Endothelial cell of umbilical vein (primary cell): ENCODE measurements around the gene SLC38A2. TPM values are rescaled to one million over a fixed set of nuclear protein-coding genes. Genes with fewer than 3 reads are reported as not detected.
A peak's percentile ranks its signal among the peaks of the same experiment; 100 is the strongest.

ENCODE experiments used
- BruUV-seq: library from RNA; stranded (reverse); fragments of 400-500 nt; replicated peaks from 2 replicates; lab custom pipeline; 2021; lab: Mats Ljungman, UMichigan
- CTCF ChIA-PET: fragments of 300-600, 350-600 bp; sonication (Branson Sonifier 250); formaldehyde crosslinking; loops from one replicate; lab custom pipeline; 2021; ENCODE audit warnings: antibody characterized with exemption, inconsistent platforms; lab: Charles Lee
- POLR2A ChIA-PET: fragments of 300-600, 350-600 bp; sonication (Branson Sonifier 250); formaldehyde crosslinking; loops from one replicate; lab custom pipeline; 2021; ENCODE audit warnings: antibody characterized with exemption, inconsistent platforms; lab: Charles Lee
- DNase-seq: peaks from one replicate; pipeline ENCODE4 v3.0.0-alpha.2; 2011; ENCODE audit warnings: low read depth, low spot score
- FAIRE-seq: peaks from 2 replicates; lab custom pipeline; 2011; peaks lifted over from hg19 to GRCh38; lab: Jason Lieb, UNC
- H2AFZ ChIP-seq: 2 replicates; pipeline ENCODE4 v1.6.0; 2012; ENCODE audit warnings: low read depth, low read length, control low read depth, inconsistent platforms
- H3K27ac ChIP-seq: 2 replicates; pipeline ENCODE4 v1.5.1; 2011; ENCODE audit warnings: low read depth, mild to moderate bottlenecking, control low read depth, low read length, moderate library complexity; ENCODE audit not compliant: insufficient read depth
- H3K27me3 ChIP-seq, 2 experiments: 2 replicates each; pipeline versions ENCODE4 v1.6.0 to v1.6.1; 2011; ENCODE audit warnings: low read length in 2 of 2, mixed read lengths in 1 of 2; ENCODE audit not compliant: control insufficient read depth in 2 of 2, insufficient read depth in 2 of 2
- H3K36me3 ChIP-seq, 2 experiments: 2 replicates in 1 of 2; 3 replicates in 1 of 2; pipeline ENCODE4 v1.5.1; 2011; ENCODE audit warnings: low read length in 2 of 2, mild to moderate bottlenecking in 1 of 2, moderate library complexity in 1 of 2; ENCODE audit not compliant: control insufficient read depth in 2 of 2, insufficient read depth in 2 of 2; ENCODE audit errors: extremely low read depth in 1 of 2
- H3K4me1 ChIP-seq: 3 replicates; pipeline ENCODE4 v1.5.1; 2011; ENCODE audit warnings: mild to moderate bottlenecking, low read length; ENCODE audit not compliant: control insufficient read depth, insufficient read depth; ENCODE audit errors: extremely low read depth
- H3K4me2 ChIP-seq: 2 replicates; pipeline ENCODE4 v1.6.1; 2011; ENCODE audit warnings: low read length, control low read depth, mixed read lengths; ENCODE audit not compliant: insufficient read depth
- H3K4me3 ChIP-seq, 3 experiments: fragments of 200-600 bp in 1 of 3; sonication (generic), shearing (Covaris generic) in 1 of 3; replicated peaks in 1 of 3; 2 replicates each; pipeline ENCODE4 v1.5.1; 2011 to 2016; ENCODE audit warnings: control low read depth in 3 of 3, low read length in 3 of 3, mild to moderate bottlenecking in 2 of 3, inconsistent platforms in 1 of 3, low read depth in 1 of 3, moderate library complexity in 1 of 3; ENCODE audit not compliant: insufficient read depth in 1 of 3
- H3K79me2 ChIP-seq: 2 replicates; pipeline ENCODE4 v1.6.0; 2012; ENCODE audit warnings: low read length, inconsistent platforms; ENCODE audit not compliant: control insufficient read depth, insufficient read depth
- H3K9ac ChIP-seq: replicated peaks from 2 replicates; pipeline ENCODE3; 2011; ENCODE audit warnings: low read length, control low read depth; ENCODE audit not compliant: insufficient read depth; ENCODE audit errors: extremely low read depth
- H3K9me1 ChIP-seq: replicated peaks from 3 replicates; pipeline ENCODE4 v1.6.0; 2011; ENCODE audit warnings: mild to moderate bottlenecking, low read length; ENCODE audit not compliant: control insufficient read depth, insufficient read depth; ENCODE audit errors: extremely low read depth
- H3K9me3 ChIP-seq: replicated peaks from 2 replicates; pipeline ENCODE4 v1.5.1; 2012; ENCODE audit warnings: low read length, inconsistent platforms; ENCODE audit not compliant: control insufficient read depth, insufficient read depth
- H4K20me1 ChIP-seq: replicated peaks from 2 replicates; pipeline ENCODE3; 2011; ENCODE audit warnings: mild to moderate bottlenecking, low read length; ENCODE audit not compliant: control insufficient read depth, insufficient read depth; ENCODE audit errors: extremely low read depth
- CTCF ChIP-seq, 2 donors: IDR thresholded peaks; 1 replicate in 1 of 2; 2 replicates in 1 of 2; pipeline ENCODE4 v1.5.1; 2011; ENCODE audit warnings: low read length in 2 of 2, mild to moderate bottlenecking in 2 of 2, moderate library complexity in 2 of 2, control low read depth in 1 of 2, inconsistent platforms in 1 of 2, low read depth in 1 of 2; ENCODE audit not compliant: insufficient read depth in 1 of 2; ENCODE audit errors: extremely low read depth in 1 of 2
- EZH2 ChIP-seq: IDR thresholded peaks from 2 replicates; pipeline ENCODE4 v1.6.1; 2012; ENCODE audit warnings: borderline replicate concordance, low read depth, mild to moderate bottlenecking, moderate library complexity, low read length, inconsistent platforms; ENCODE audit not compliant: severe bottlenecking
- FOS ChIP-seq: IDR thresholded peaks from 2 replicates; pipeline ENCODE4 v1.6.1; 2011; ENCODE audit warnings: mild to moderate bottlenecking, low read length, moderate library complexity, borderline replicate concordance; ENCODE audit not compliant: insufficient read depth
- GATA2 ChIP-seq: IDR thresholded peaks from 2 replicates; pipeline ENCODE4 v1.7.0; 2011; ENCODE audit warnings: low read depth, mild to moderate bottlenecking, moderate library complexity, mixed read lengths, low read length; ENCODE audit not compliant: insufficient read length, insufficient read depth
- JUN ChIP-seq: IDR thresholded peaks from 2 replicates; pipeline ENCODE4 v1.6.1; 2011; ENCODE audit warnings: borderline replicate concordance, low read depth; ENCODE audit not compliant: insufficient read length, insufficient read depth
- MAX ChIP-seq: IDR thresholded peaks from 2 replicates; pipeline ENCODE4 v1.6.1; 2011; ENCODE audit not compliant: insufficient read depth, insufficient read length
- MYC ChIP-seq: IDR thresholded peaks from one replicate; pipeline ENCODE4 v1.6.1; 2011; ENCODE audit warnings: mild to moderate bottlenecking, low read depth, low read length
- POLR2A ChIP-seq: IDR thresholded peaks from 2 replicates; pipeline ENCODE4 v1.6.1; 2012; ENCODE audit warnings: low read depth, mild to moderate bottlenecking, control low read depth, low read length
- POLR2AphosphoS5 ChIP-seq: IDR thresholded peaks from 2 replicates; pipeline ENCODE4 v1.6.1; 2012; ENCODE audit warnings: low read depth, mild to moderate bottlenecking, control low read depth, low read length, moderate library complexity; ENCODE audit not compliant: insufficient read depth
- dilution Hi-C: fragments of 300-500 bp; cut with MboI; formaldehyde crosslinking; loops from one replicate; pipeline ENCODE4 v1.15.0; 2019; ENCODE audit warnings: low sequenced_read_pairs; ENCODE audit not compliant: extremely low pct_ligation_motif_present
- intact Hi-C: fragments of 100-400 bp; cut with micrococcal nuclease; formaldehyde crosslinking; loops from one replicate; pipeline ENCODE4 v1.10.0; 2022
- polyA plus RNA-seq, 4 experiments: library from polyadenylated mRNA; depleted of rRNA in 3 of 4; stranded (reverse) in 3 of 4; unstranded in 1 of 4; fragments of >200 nt; gene quantifications; 2 replicates each; pipeline versions ENCODE4 v1.2.1 to v1.2.3, GENCODE V29; 2011 to 2012; ENCODE audit warnings: missing spikeins in 1 of 4
- total RNA-seq: library from RNA; stranded (reverse); gene quantifications from 2 replicates; pipeline ENCODE4 v1.2.3, GENCODE V29; 2021

SLC38A2 gene
- total and polyA plus RNA-seq, 2 donors (not counting 3 experiments of a cell fraction or from before 2014, with no cell fraction given) = 267 to 427 TPM

- Histone ChIP-seq H3K4me1 (peaks cover 7% of the 10 kb centered on the region), H3K9me3 (no peaks in the 10 kb centered on the region), H3K27me3 (no peaks in the 10 kb centered on the region), H3K27ac (no peak overlapping the region), H3K36me3 (no peaks in the 10 kb centered on the region), H2AFZ (no peak overlapping the region), H4K20me1 (no peaks in the 10 kb centered on the region), H3K9ac (no peak overlapping the region), H3K4me3 (no peak overlapping the region), H3K4me2 (no peak overlapping the region), H3K79me2 (no peaks in the 10 kb centered on the region), H3K9me1 (no peaks in the 10 kb centered on the region)
- ChIA-PET CTCF (no interaction called here), POLR2A (no interaction called here)
- BruUV-seq = no TSS peak
- intact Hi-C loops (no loop called here), dilution Hi-C loops (no loop called here)
- FAIRE-seq (no peak), DNase-seq (no peak)
- TF ChIP-seq POLR2A (no peak), MYC (no peak), CTCF (IDR thresholded peaks at IDR 0.05; ENCODE audit: extremely low read depth in 1 of 2, insufficient read depth in 1 of 2, low read depth in 1 of 2, low read length in 2 of 2) (no peak), MAX (no peak), GATA2 (no peak), POLR2AphosphoS5 (no peak)
Measured at GRCh38 chr12:46351138-46351537, 21.4 kb downstream of the SLC38A2 start.

- no peaks in the 10 kb centered on the region for H3K36me3 ChIP-seq
- BruUV-seq = no TSS peak
- no peaks in the 10 kb centered on the region for H4K20me1 ChIP-seq
- no peak overlapping the region for H3K4me2 ChIP-seq
- H3K9ac ChIP-seq = no peak overlapping the region
- no peak overlapping the region for H3K27ac ChIP-seq
- no peaks in the 10 kb centered on the region for H3K9me3 ChIP-seq
- intact Hi-C loops (no loop called here), dilution Hi-C loops (no loop called here)
- H3K9me1 ChIP-seq = no peaks in the 10 kb centered on the region
- no peak for TF ChIP-seq POLR2A
- TF ChIP-seq EZH2 = no peak
- TF ChIP-seq MAX = no peak
- TF ChIP-seq POLR2AphosphoS5 = no peak
- no peak for TF ChIP-seq CTCF (IDR thresholded peaks at IDR 0.05; ENCODE audit: extremely low read depth in 1 of 2, insufficient read depth in 1 of 2, low read depth in 1 of 2, low read length in 2 of 2)
- TF ChIP-seq FOS = no peak
- TF ChIP-seq JUN = no peak
- no peak for TF ChIP-seq MYC
- no peak for TF ChIP-seq GATA2
- H3K4me3 ChIP-seq = no peak overlapping the region
- ChIA-PET CTCF (interaction anchor here (1.0 to 1.2 kb wide), 2 partner anchors 225 to 635 kb away, joined by 3 read pairs; no protein-coding TSS in a partner anchor), POLR2A (no interaction called here)
- no peak for FAIRE-seq
- peaks cover 7% of the 10 kb centered on the region for H3K4me1 ChIP-seq
- H2AFZ ChIP-seq = no peak overlapping the region
- no peaks in the 10 kb centered on the region for H3K79me2 ChIP-seq
- no peaks in the 10 kb centered on the region for H3K27me3 ChIP-seq
- peak; percentile 31 for DNase-seq
Measured at GRCh38 chr12:46349253-46349652, 23.3 kb downstream of the SLC38A2 start.
